Trophoblast cell (in vitro differentiated cells and primary cell): ENCODE data around the gene PCSK5.

Source experiments
- DNase-seq, 2 donors: peaks; one replicate each; pipeline ENCODE4 v3.0.0-alpha.2; 2016
- H2AFZ ChIP-seq: 2 replicates; pipeline ENCODE4 v1.6.1; 2013; ENCODE audit warnings: low read length, moderate library complexity, mild to moderate bottlenecking; ENCODE audit not compliant: insufficient read depth, poor library complexity
- H2AK5ac ChIP-seq: 2 replicates; pipeline ENCODE4 v1.6.1; 2013; ENCODE audit warnings: mild to moderate bottlenecking, low read length
- H2BK120ac ChIP-seq: 2 replicates; pipeline ENCODE4 v1.6.1; 2013; ENCODE audit warnings: low read length, mild to moderate bottlenecking, moderate library complexity; ENCODE audit not compliant: insufficient read depth, poor library complexity
- H2BK12ac ChIP-seq: 2 replicates; pipeline ENCODE4 v1.6.1; 2013; ENCODE audit warnings: mild to moderate bottlenecking, low read length, moderate library complexity
- H2BK5ac ChIP-seq: 2 replicates; pipeline ENCODE4 v1.6.1; 2013; ENCODE audit warnings: low read length, low read depth, moderate library complexity, mild to moderate bottlenecking; ENCODE audit not compliant: poor library complexity
- H3K14ac ChIP-seq: 2 replicates; pipeline ENCODE4 v1.6.1; 2013; ENCODE audit warnings: mild to moderate bottlenecking, low read length
- H3K18ac ChIP-seq: 2 replicates; pipeline ENCODE4 v1.6.1; 2013; ENCODE audit warnings: mild to moderate bottlenecking, low read length
- H3K23ac ChIP-seq: 2 replicates; pipeline ENCODE4 v1.6.1; 2013; ENCODE audit warnings: low read length
- H3K27ac ChIP-seq: 2 replicates; pipeline ENCODE4 v1.5.1; 2013; ENCODE audit warnings: low read depth, mild to moderate bottlenecking, inconsistent platforms, low read length, moderate library complexity
- H3K27me3 ChIP-seq: 2 replicates; pipeline ENCODE4 v1.6.1; 2013; ENCODE audit warnings: inconsistent platforms, mild to moderate bottlenecking, low read length, moderate library complexity; ENCODE audit not compliant: insufficient read depth
- H3K36me3 ChIP-seq, 2 experiments: 1 replicate in 1 of 2; 2 replicates in 1 of 2; pipeline ENCODE4 v1.6.1; 2013; ENCODE audit warnings: low read length in 2 of 2, mild to moderate bottlenecking in 2 of 2, moderate library complexity in 1 of 2; ENCODE audit not compliant: insufficient read depth in 2 of 2, control insufficient read depth in 1 of 2
- H3K4ac ChIP-seq: 2 replicates; pipeline ENCODE4 v1.6.1; 2013; ENCODE audit warnings: low read depth, mild to moderate bottlenecking, low read length, moderate library complexity
- H3K4me1 ChIP-seq, 2 experiments: 1 replicate in 1 of 2; 2 replicates in 1 of 2; pipeline ENCODE4 v1.6.1; 2013; ENCODE audit warnings: low read length in 2 of 2, mild to moderate bottlenecking in 2 of 2, moderate library complexity in 1 of 2; ENCODE audit not compliant: insufficient read depth in 2 of 2, control insufficient read depth in 1 of 2
- H3K4me2 ChIP-seq: 2 replicates; pipeline ENCODE4 v1.6.1; 2013; ENCODE audit warnings: inconsistent platforms, mild to moderate bottlenecking, low read length, moderate library complexity
- H3K4me3 ChIP-seq: 2 replicates; pipeline ENCODE4 v1.5.1; 2013; ENCODE audit warnings: mild to moderate bottlenecking, low read depth, low read length, inconsistent platforms
- H3K79me1 ChIP-seq: one replicate; pipeline ENCODE4 v1.6.1; 2013; ENCODE audit warnings: low read length
- H3K79me2 ChIP-seq: 2 replicates; pipeline ENCODE4 v1.6.1; 2013; ENCODE audit warnings: low read length, mild to moderate bottlenecking; ENCODE audit not compliant: control insufficient read depth, insufficient read depth, poor library complexity
- H3K9ac ChIP-seq: 2 replicates; pipeline ENCODE4 v1.6.1; 2013; ENCODE audit warnings: mild to moderate bottlenecking, low read length
- H3K9me3 ChIP-seq: 2 replicates; pipeline ENCODE4 v1.6.1; 2013; ENCODE audit warnings: low read depth, mild to moderate bottlenecking, control low read depth, inconsistent platforms, low read length; ENCODE audit not compliant: insufficient read depth
- H4K12ac ChIP-seq: 2 replicates; pipeline ENCODE4 v1.6.1; 2013; ENCODE audit warnings: low read depth, mild to moderate bottlenecking, low read length, moderate library complexity
- H4K8ac ChIP-seq: 2 replicates; pipeline ENCODE4 v1.6.1; 2013; ENCODE audit warnings: low read depth, mild to moderate bottlenecking, low read length, moderate library complexity
- H4K91ac ChIP-seq: one replicate; pipeline ENCODE4 v1.6.1; 2013; ENCODE audit warnings: low read depth, mild to moderate bottlenecking, low read length, moderate library complexity
- WGBS: extraction: QIAGEN DNeasy Blood & Tissue Kit; methylation state at CpG from one replicate; pipeline ENCODE4 v1.1.7; 2013; ENCODE audit warnings: missing lambda C conversion rate; ENCODE audit not compliant: insufficient read length, insufficient coverage; ENCODE audit errors: extremely low coverage; 5-methylcytosine and 5-hydroxymethylcytosine counted together

Gene PCSK5

GRCh38 chr9:76155361-76155760 is 264.9 kb downstream of the PCSK5 start:
- Histone ChIP-seq H3K4me3 (no peak overlapping the region), H3K14ac (no peak overlapping the region), H4K12ac (no peak overlapping the region), H3K9ac (no peak overlapping the region), H3K9me3 (no peaks in the 10 kb centered on the region), H3K4me1 (no peaks in the 10 kb centered on the region), H2BK12ac (no peak overlapping the region), H3K36me3 (peaks cover 4 to 7% of the 10 kb centered on the region in 2 experiments), H3K27ac (no peak overlapping the region), H2BK5ac (no peak overlapping the region), H3K79me1 (no peaks in the 10 kb centered on the region), H3K4ac (no peak overlapping the region), H3K4me2 (no peak overlapping the region), H2AK5ac (no peak overlapping the region), H3K18ac (no peak overlapping the region), H2AFZ (no peak overlapping the region), H3K23ac (no peak overlapping the region), H3K79me2 (no peaks in the 10 kb centered on the region), H2BK120ac (no peak overlapping the region), H4K8ac (no peak overlapping the region), H4K91ac (no peak overlapping the region), H3K27me3 (no peaks in the 10 kb centered on the region)
- WGBS, result no CpG with 5 or more reads among the region's 1 CpG
- DNase-seq, result no peak

GRCh38 chr9:76158713-76159112 is 268.2 kb downstream of the PCSK5 start:
- no peak overlapping the region for H3K4ac ChIP-seq
- H3K4me2 ChIP-seq, result no peak overlapping the region
- no peak overlapping the region for H3K27ac ChIP-seq
- H2AFZ ChIP-seq, result no peak overlapping the region
- H3K79me2 ChIP-seq, result no peaks in the 10 kb centered on the region
- no peak overlapping the region for H2BK5ac ChIP-seq
- H3K79me1 ChIP-seq, result peaks cover 7% of the 10 kb centered on the region
- H3K23ac ChIP-seq, result no peak overlapping the region
- H4K91ac ChIP-seq, result no peak overlapping the region
- H2BK12ac ChIP-seq, result no peak overlapping the region
- H3K18ac ChIP-seq, result no peak overlapping the region
- H3K9ac ChIP-seq, result no peak overlapping the region
- no peak overlapping the region for H2BK120ac ChIP-seq
- H2AK5ac ChIP-seq, result no peak overlapping the region
- WGBS, result no CpG with 5 or more reads among the region's 7 CpGs
- H3K4me1 ChIP-seq, result peaks cover 17 to 23% of the 10 kb centered on the region in 2 experiments
- H3K9me3 ChIP-seq, result no peaks in the 10 kb centered on the region
- no peak overlapping the region for H4K8ac ChIP-seq
- no peak for DNase-seq
- H4K12ac ChIP-seq, result no peak overlapping the region
- H3K36me3 ChIP-seq, result peaks cover 4 to 8% of the 10 kb centered on the region in 2 experiments
- H3K4me3 ChIP-seq, result no peak overlapping the region
- H3K27me3 ChIP-seq, result no peaks in the 10 kb centered on the region
- H3K14ac ChIP-seq, result no peak overlapping the region

GRCh38 chr9:76159293-76159926 is 268.9 kb downstream of the PCSK5 start:
- Histone ChIP-seq H2BK12ac (no peak overlapping the region), H3K18ac (no peak overlapping the region), H4K91ac (no peak overlapping the region), H3K4ac (no peak overlapping the region), H3K27ac (no peak overlapping the region), H3K9ac (no peak overlapping the region), H2BK5ac (no peak overlapping the region), H3K79me1 (peaks cover 7% of the 10 kb centered on the region), H2AFZ (no peak overlapping the region), H2AK5ac (no peak overlapping the region), H3K23ac (no peak overlapping the region), H3K4me3 (no peak overlapping the region), H3K4me1 (peaks cover 17 to 23% of the 10 kb centered on the region in 2 experiments), H4K12ac (no peak overlapping the region), H3K9me3 (no peaks in the 10 kb centered on the region), H3K27me3 (no peaks in the 10 kb centered on the region), H4K8ac (no peak overlapping the region), H3K36me3 (peaks cover 4 to 8% of the 10 kb centered on the region in 2 experiments), H3K14ac (no peak overlapping the region), H3K4me2 (no peak overlapping the region), H3K79me2 (no peaks in the 10 kb centered on the region), H2BK120ac (no peak overlapping the region)
- DNase-seq, result no peak
- whole genome bisulfite sequencing, result no CpG with 5 or more reads among the region's 11 CpGs

GRCh38 chr9:76161106-76161505 is 270.6 kb downstream of the PCSK5 start:
- peaks cover 4 to 9% of the 10 kb centered on the region in 2 experiments for H3K36me3 ChIP-seq
- no peak overlapping the region for H3K4me3 ChIP-seq
- no peak overlapping the region for H3K23ac ChIP-seq
- H4K91ac ChIP-seq, result no peak overlapping the region
- H3K4me1 ChIP-seq, result peaks cover 17 to 23% of the 10 kb centered on the region in 2 experiments
- no peak overlapping the region for H3K18ac ChIP-seq
- H3K79me1 ChIP-seq, result peaks cover 7% of the 10 kb centered on the region
- H2BK120ac ChIP-seq, result no peak overlapping the region
- no peak overlapping the region for H2AK5ac ChIP-seq
- no peak overlapping the region for H2BK5ac ChIP-seq
- H3K79me2 ChIP-seq, result no peaks in the 10 kb centered on the region
- H4K8ac ChIP-seq, result no peak overlapping the region
- DNase-seq, result peak in 1 of 2 donors; percentile 32
- no peak overlapping the region for H3K4ac ChIP-seq
- no peak overlapping the region for H2BK12ac ChIP-seq
- H3K27me3 ChIP-seq, result no peaks in the 10 kb centered on the region
- peak overlapping the region; percentile 15 for H3K4me2 ChIP-seq
- H4K12ac ChIP-seq, result no peak overlapping the region
- H3K9me3 ChIP-seq, result no peaks in the 10 kb centered on the region
- H2AFZ ChIP-seq, result no peak overlapping the region
- H3K9ac ChIP-seq, result no peak overlapping the region
- H3K14ac ChIP-seq, result no peak overlapping the region
- WGBS, result no CpG with 5 or more reads among the region's 5 CpGs
- peak overlapping the region; percentile 78 for H3K27ac ChIP-seq
